ENCODE data around the gene FAM241A. TPM values are rescaled to one million over a fixed set of nuclear protein-coding genes. Genes with fewer than 3 reads are reported as not detected.
"Not testable (repeated sequence)": the region's sequence is repeated elsewhere in the genome, so short reads cannot be mapped to it uniquely, and the experiment has no call there.

The FAM241A gene
- total RNA-seq, 1 donor from 2014 or later: not detected

DNA sequence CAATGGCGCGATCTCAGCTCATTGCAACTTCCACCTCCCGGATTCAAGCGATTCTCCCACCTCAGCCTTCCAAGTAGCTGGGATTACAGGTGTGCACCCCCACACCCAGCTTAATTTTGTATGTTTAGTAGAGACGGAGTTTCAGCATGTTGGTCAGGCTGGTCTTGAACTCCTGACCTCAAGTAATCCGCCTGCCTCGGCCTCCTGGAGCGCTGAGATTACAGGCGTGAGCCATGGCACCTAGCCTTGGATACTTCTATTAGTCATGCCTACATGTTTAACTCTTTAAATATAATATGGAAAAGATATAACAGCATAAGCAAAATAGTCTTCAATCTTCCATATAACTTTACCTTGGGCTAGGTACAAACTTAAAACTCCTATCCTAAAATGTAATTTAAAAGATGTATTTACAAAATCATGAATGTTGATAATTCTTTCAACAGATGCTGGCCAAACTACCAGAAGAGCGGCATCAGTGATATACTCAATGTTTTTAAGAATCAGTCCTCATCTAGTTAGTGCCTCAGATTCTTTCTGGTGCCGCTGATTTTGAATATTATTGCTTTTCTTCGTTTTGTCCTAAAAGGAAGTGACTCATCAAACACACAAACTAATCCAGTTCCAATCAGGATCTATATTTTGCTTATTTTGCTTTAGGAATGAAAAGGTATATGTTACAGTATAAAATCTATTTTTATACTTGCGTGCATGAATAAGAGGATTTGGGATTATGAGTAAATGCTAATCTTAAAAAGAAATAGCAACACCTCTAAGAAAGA lies 23.7 kb downstream of the FAM241A start:
- Histone ChIP-seq H2AFZ (replicated peaks) (no peak overlapping the region), H4K20me1 (ENCODE audit: low read depth) (no peaks in the 10 kb centered on the region), H3K9me3 (ENCODE audit: low read depth) (no peaks in the 10 kb centered on the region), H3K79me2 (ENCODE audit: low read depth) (no peaks in the 10 kb centered on the region), H3K9ac (no peak overlapping the region), H3F3A (ENCODE audit: low read depth) (no peaks in the 10 kb centered on the region), H3K4me2 (no peak overlapping the region), H3K4me1 (no peaks in the 10 kb centered on the region), H3K4me3 (no peak overlapping the region), H3K27me3 (no peaks in the 10 kb centered on the region), H3K27ac (no peak overlapping the region), H3K36me3 (no peaks in the 10 kb centered on the region)
- Mint-ChIP-seq H3K9me3 (no peaks in the 10 kb centered on the region), H3K27me3 (ENCODE audit: insufficient read depth, low read depth) (no peaks in the 10 kb centered on the region), H3K4me3 (no peak overlapping the region), H3K36me3 (no peaks in the 10 kb centered on the region), H3K4me1 (no peaks in the 10 kb centered on the region), H3K27ac (no peak overlapping the region)
- TF ChIP-seq, protein P1, sequence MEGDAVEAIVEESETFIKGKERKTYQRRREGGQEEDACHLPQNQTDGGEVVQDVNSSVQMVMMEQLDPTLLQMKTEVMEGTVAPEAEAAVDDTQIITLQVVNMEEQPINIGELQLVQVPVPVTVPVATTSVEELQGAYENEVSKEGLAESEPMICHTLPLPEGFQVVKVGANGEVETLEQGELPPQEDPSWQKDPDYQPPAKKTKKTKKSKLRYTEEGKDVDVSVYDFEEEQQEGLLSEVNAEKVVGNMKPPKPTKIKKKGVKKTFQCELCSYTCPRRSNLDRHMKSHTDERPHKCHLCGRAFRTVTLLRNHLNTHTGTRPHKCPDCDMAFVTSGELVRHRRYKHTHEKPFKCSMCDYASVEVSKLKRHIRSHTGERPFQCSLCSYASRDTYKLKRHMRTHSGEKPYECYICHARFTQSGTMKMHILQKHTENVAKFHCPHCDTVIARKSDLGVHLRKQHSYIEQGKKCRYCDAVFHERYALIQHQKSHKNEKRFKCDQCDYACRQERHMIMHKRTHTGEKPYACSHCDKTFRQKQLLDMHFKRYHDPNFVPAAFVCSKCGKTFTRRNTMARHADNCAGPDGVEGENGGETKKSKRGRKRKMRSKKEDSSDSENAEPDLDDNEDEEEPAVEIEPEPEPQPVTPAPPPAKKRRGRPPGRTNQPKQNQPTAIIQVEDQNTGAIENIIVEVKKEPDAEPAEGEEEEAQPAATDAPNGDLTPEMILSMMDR (IDR thresholded peaks at IDR 0.05): no peak
- no peak for TF ChIP-seq EZH2phosphoT487 (IDR thresholded peaks at IDR 0.05)
- no peak for TF ChIP-seq EZH2 (IDR thresholded peaks at IDR 0.05)
- no peak for DNase-seq (ENCODE audit: low spot score)

DNA sequence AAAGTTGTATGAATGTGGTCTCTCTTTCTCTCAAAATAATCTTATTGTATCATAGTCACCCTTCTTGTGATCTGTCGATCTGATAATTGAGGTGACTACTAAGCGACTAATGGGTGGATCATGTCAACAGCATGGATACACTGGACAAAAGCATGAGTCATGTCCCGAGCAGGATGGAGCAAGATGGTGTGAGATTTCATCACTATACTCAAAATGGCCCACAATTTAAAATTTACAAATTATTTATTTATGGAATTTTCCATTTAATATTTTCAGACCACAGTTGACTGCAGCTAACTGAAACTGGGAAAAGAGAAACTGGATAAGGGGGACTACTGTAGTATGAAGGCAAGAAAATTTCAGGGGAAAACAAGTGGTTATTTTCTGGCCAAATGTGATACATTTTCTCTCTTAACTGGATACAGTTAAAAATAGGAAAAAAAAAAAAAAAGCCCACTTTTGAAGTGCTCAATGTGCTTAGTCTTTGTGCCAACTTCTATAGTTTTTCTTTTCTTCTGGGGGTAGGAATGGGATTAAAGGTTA lies 25.3 kb downstream of the FAM241A start:
- H3K27ac ChIP-seq: no peak overlapping the region
- no peaks in the 10 kb centered on the region for H3K36me3 Mint-ChIP-seq
- no peaks in the 10 kb centered on the region for H3K27me3 ChIP-seq
- TF ChIP-seq EZH2phosphoT487 (IDR thresholded peaks at IDR 0.05) (no peak), EZH2 (IDR thresholded peaks at IDR 0.05) (no peak)
- TF ChIP-seq, protein P1 (IDR thresholded peaks at IDR 0.05): no peak
- no peaks in the 10 kb centered on the region for H4K20me1 ChIP-seq (ENCODE audit: low read depth)
- no peaks in the 10 kb centered on the region for H3F3A ChIP-seq (ENCODE audit: low read depth)
- H3K4me3 ChIP-seq: no peak overlapping the region
- H3K27me3 Mint-ChIP-seq (ENCODE audit: insufficient read depth, low read depth): no peaks in the 10 kb centered on the region
- no peaks in the 10 kb centered on the region for H3K79me2 ChIP-seq (ENCODE audit: low read depth)
- DNase-seq (ENCODE audit: low spot score): no peak
- H2AFZ ChIP-seq (replicated peaks): no peak overlapping the region
- no peaks in the 10 kb centered on the region for H3K4me1 ChIP-seq
- no peak overlapping the region for H3K27ac Mint-ChIP-seq
- H3K4me3 Mint-ChIP-seq: no peak overlapping the region
- no peaks in the 10 kb centered on the region for H3K9me3 ChIP-seq (ENCODE audit: low read depth)
- H3K9me3 Mint-ChIP-seq: no peaks in the 10 kb centered on the region
- no peaks in the 10 kb centered on the region for H3K36me3 ChIP-seq
- H3K4me2 ChIP-seq: no peak overlapping the region
- H3K9ac ChIP-seq: no peak overlapping the region
- H3K4me1 Mint-ChIP-seq: no peaks in the 10 kb centered on the region

DNA sequence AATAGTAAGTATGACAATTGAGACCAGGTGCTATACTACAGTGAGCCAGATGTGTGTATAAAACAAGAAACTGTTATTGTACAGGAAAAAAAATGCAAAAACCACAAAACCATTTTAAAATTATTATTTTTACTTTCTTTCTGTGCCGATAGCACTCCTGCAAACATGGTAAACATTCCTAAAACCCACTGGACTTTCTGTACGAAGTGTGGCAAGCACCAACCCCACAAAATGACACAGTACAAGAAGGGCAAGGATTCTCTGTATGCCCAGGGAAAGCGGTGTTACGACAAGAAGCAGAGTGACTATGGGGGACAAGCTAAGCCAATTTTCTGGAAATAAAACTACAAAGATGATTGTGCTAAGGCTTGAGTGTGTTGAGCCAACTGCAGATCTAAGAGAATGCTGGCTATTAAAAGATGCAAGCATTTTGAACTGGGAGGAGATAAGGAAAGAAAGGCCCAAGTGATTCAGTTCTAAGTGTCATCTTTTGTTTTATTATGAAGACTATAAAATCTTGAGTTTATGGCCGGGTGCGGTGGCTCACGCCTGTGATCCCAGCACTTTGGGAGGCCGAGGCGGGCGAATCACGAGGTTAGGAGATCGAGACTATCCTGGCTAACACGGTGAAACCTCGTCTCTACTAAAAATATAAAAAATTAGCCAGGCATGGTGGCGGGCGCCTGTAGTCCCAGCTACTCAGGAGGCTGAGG lies 26.0 kb downstream of the FAM241A start:
- not testable (repeated sequence) for H3K4me2 ChIP-seq; DNase-seq (ENCODE audit: low spot score); H3K4me3 Mint-ChIP-seq; H3K27me3 Mint-ChIP-seq (ENCODE audit: insufficient read depth, low read depth); H3K27ac ChIP-seq; H3K4me3 ChIP-seq; H3K36me3 Mint-ChIP-seq; H3K4me1 Mint-ChIP-seq; H3K9me3 Mint-ChIP-seq; H3K9ac ChIP-seq; H3K9me3 ChIP-seq (ENCODE audit: low read depth); H3K27ac Mint-ChIP-seq; H3K27me3 ChIP-seq; H2AFZ ChIP-seq (replicated peaks); H3K4me1 ChIP-seq; H3K36me3 ChIP-seq; H3F3A ChIP-seq (ENCODE audit: low read depth); H3K79me2 ChIP-seq (ENCODE audit: low read depth); H4K20me1 ChIP-seq (ENCODE audit: low read depth)

DNA sequence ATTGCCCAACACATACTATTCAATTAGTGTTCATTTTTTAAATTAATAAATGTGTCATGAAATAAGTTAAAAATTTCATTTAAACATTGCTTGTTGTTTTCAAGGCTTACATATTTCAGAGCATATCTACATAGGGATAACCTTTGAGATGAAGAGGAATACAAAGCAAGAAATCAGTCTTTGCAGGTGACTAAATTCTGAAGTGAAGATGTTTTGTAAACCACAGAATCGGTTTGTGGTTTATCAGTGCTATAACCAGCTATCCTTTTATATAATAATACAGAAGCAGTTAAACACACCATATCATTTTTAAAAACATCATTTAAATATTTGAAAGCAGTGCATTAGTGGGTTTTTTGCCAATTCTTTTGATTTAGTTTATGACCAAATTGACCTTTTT lies 26.9 kb downstream of the FAM241A start:
- no peak overlapping the region for H3K4me2 ChIP-seq
- Mint-ChIP-seq H3K27me3 (ENCODE audit: insufficient read depth, low read depth) (no peaks in the 10 kb centered on the region), H3K27ac (no peak overlapping the region), H3K4me1 (no peaks in the 10 kb centered on the region), H3K4me3 (no peak overlapping the region), H3K9me3 (no peaks in the 10 kb centered on the region), H3K36me3 (no peaks in the 10 kb centered on the region)
- H2AFZ ChIP-seq (replicated peaks): no peak overlapping the region
- no peak overlapping the region for H3K4me3 ChIP-seq
- DNase-seq (ENCODE audit: low spot score): no peak
- H3K9ac ChIP-seq: no peak overlapping the region
- TF ChIP-seq, protein P1 (IDR thresholded peaks at IDR 0.05): no peak
- TF ChIP-seq EZH2phosphoT487 (IDR thresholded peaks at IDR 0.05) (no peak), EZH2 (IDR thresholded peaks at IDR 0.05) (no peak)
- H3K79me2 ChIP-seq (ENCODE audit: low read depth): no peaks in the 10 kb centered on the region
- H3F3A ChIP-seq (ENCODE audit: low read depth): no peaks in the 10 kb centered on the region
- no peaks in the 10 kb centered on the region for H3K27me3 ChIP-seq
- no peak overlapping the region for H3K27ac ChIP-seq
- H3K9me3 ChIP-seq (ENCODE audit: low read depth): no peaks in the 10 kb centered on the region
- H4K20me1 ChIP-seq (ENCODE audit: low read depth): no peaks in the 10 kb centered on the region
- H3K4me1 ChIP-seq: no peaks in the 10 kb centered on the region
- H3K36me3 ChIP-seq: no peaks in the 10 kb centered on the region

Data from neural progenitor cell (in vitro differentiated cells).